Measurements from ENCODE around the gene MYRIP.

Gene MYRIP

GRCh38 chr3:40169983-40170382 is 360.6 kb downstream of the MYRIP start:
- TF ChIP-seq CTCF (IDR thresholded peaks at IDR 0.05; ENCODE audit: insufficient read depth, low read length, poor library complexity, severe bottlenecking) = no peak
- H3K36me3 ChIP-seq (ENCODE audit: control insufficient read depth, insufficient read depth, low read length) = no peaks in the 10 kb centered on the region
- no peak for DNase-seq (ENCODE audit: extremely low read depth, insufficient read length)
- peaks cover 3% of the 10 kb centered on the region for H3K27me3 ChIP-seq (replicated peaks; ENCODE audit: control insufficient read depth, insufficient read depth, low read length)
- peak overlapping the region; percentile 41 for H3K4me3 ChIP-seq (replicated peaks; ENCODE audit: low read depth, low read length)

DNA sequence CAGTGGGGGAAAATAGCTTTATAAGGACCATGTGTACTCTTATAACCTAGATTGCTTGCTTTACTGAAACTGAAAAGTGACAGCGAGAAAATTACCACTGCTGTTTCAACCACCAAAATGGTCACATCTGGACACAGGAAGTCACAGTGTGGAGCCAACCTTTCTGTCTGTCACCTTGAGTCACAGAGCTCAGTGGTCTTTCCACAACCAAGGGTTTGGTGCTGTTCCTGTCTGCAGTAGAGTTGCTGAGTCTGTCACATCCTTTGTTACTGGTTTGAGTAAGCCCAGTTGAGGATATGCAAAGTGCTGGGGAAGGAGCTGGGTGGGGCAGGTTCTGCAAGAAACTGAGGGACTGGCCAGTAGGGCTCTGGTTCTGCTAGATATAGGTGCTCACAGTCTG is 361.0 kb downstream of the MYRIP start:
- TF ChIP-seq CTCF (IDR thresholded peaks at IDR 0.05; ENCODE audit: insufficient read depth, low read length, poor library complexity, severe bottlenecking) = no peak
- Histone ChIP-seq H3K27me3 (replicated peaks; ENCODE audit: control insufficient read depth, insufficient read depth, low read length) (peaks cover 3% of the 10 kb centered on the region), H3K4me3 (replicated peaks; ENCODE audit: low read depth, low read length) (peak overlapping the region; percentile 41), H3K36me3 (ENCODE audit: control insufficient read depth, insufficient read depth, low read length) (no peaks in the 10 kb centered on the region)
- peak; percentile 61 for DNase-seq (ENCODE audit: extremely low read depth, insufficient read length)

- no peaks in the 10 kb centered on the region for H3K36me3 ChIP-seq (ENCODE audit: control insufficient read depth, insufficient read depth, low read length)
- H3K4me3 ChIP-seq (replicated peaks; ENCODE audit: low read depth, low read length) = no peak overlapping the region
- no peaks in the 10 kb centered on the region; the same call in 1 of the 2 replicates for H3K27me3 ChIP-seq (replicated peaks; ENCODE audit: control insufficient read depth, insufficient read depth, low read length)
- no peak for TF ChIP-seq CTCF (IDR thresholded peaks at IDR 0.05; ENCODE audit: insufficient read depth, low read length, poor library complexity, severe bottlenecking)
- DNase-seq (ENCODE audit: extremely low read depth, insufficient read length) = no peak
These were observed 363.2 kb downstream of the MYRIP start for GRCh38 chr3:40172560-40172959.

DNA sequence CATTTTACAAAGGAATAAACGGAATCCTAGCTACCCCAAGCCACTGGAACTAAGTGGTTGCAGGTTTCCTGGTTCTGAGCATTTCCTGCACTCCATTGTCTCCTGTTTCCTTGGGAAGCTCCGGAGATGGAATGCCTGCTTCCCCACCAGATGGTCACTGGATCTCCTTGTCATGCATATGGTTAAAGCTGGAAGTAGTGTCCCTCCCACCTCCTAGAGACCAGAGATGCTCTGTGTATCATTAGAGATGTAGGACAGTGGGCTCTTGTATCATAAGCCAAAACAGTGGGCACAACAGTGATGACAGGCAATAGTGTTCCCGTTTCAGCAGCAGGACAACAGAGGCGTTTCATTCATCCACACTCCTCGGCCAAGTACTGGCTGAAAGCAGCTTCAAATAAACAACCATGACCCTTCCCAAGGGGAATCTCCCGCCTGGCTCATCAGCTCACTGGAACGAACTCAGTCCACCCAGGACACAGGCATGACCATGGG is 363.9 kb downstream of the MYRIP start:
- Histone ChIP-seq H3K4me3 (replicated peaks; ENCODE audit: low read depth, low read length) (no peak overlapping the region), H3K36me3 (ENCODE audit: control insufficient read depth, insufficient read depth, low read length) (no peaks in the 10 kb centered on the region), H3K27me3 (replicated peaks; ENCODE audit: control insufficient read depth, insufficient read depth, low read length) (no peaks in the 10 kb centered on the region; the same call in 1 of the 2 replicates)
- no peak for DNase-seq (ENCODE audit: extremely low read depth, insufficient read length)
- no peak for TF ChIP-seq CTCF (IDR thresholded peaks at IDR 0.05; ENCODE audit: insufficient read depth, low read length, poor library complexity, severe bottlenecking)

GRCh38 chr3:40178012-40178594 is 368.7 kb downstream of the MYRIP start:
- H3K4me3 ChIP-seq (replicated peaks; ENCODE audit: low read depth, low read length) = no peak overlapping the region
- no peak for TF ChIP-seq CTCF (IDR thresholded peaks at IDR 0.05; ENCODE audit: insufficient read depth, low read length, poor library complexity, severe bottlenecking)
- H3K27me3 ChIP-seq (replicated peaks; ENCODE audit: control insufficient read depth, insufficient read depth, low read length) = no peaks in the 10 kb centered on the region; the same call in 1 of the 2 replicates
- H3K36me3 ChIP-seq (ENCODE audit: control insufficient read depth, insufficient read depth, low read length) = no peaks in the 10 kb centered on the region
- no peak for DNase-seq (ENCODE audit: extremely low read depth, insufficient read length)

- no peak for DNase-seq (ENCODE audit: extremely low read depth, insufficient read length)
- Histone ChIP-seq H3K4me3 (replicated peaks; ENCODE audit: low read depth, low read length) (no peak overlapping the region), H3K36me3 (ENCODE audit: control insufficient read depth, insufficient read depth, low read length) (no peaks in the 10 kb centered on the region), H3K27me3 (replicated peaks; ENCODE audit: control insufficient read depth, insufficient read depth, low read length) (no peaks in the 10 kb centered on the region; the same call in 1 of the 2 replicates)
- peak; percentile 72 for TF ChIP-seq CTCF (IDR thresholded peaks at IDR 0.05; ENCODE audit: insufficient read depth, low read length, poor library complexity, severe bottlenecking)
These were observed 369.6 kb downstream of the MYRIP start for GRCh38 chr3:40179016-40179415.

Measured in GM06990 (cell line).